Neuron (in vitro differentiated cells): ENCODE measurements around the gene RPSA.
A peak's percentile ranks its signal among the peaks of the same experiment; 100 is the strongest.

Experiments used
- H2AFZ ChIP-seq: one replicate; pipeline ENCODE4 v1.6.1; 2013; ENCODE audit warnings: low read depth, mild to moderate bottlenecking, inconsistent platforms, low read length, moderate library complexity
- H3K27me3 ChIP-seq: one replicate; pipeline ENCODE4 v1.6.1; 2013; ENCODE audit warnings: low read length; ENCODE audit not compliant: insufficient read depth
- H3K36me3 ChIP-seq: one replicate; pipeline ENCODE4 v1.6.1; 2013; ENCODE audit warnings: low read length; ENCODE audit not compliant: insufficient read depth
- H3K4me1 ChIP-seq: one replicate; pipeline ENCODE4 v1.6.1; 2013; ENCODE audit warnings: low read length; ENCODE audit not compliant: insufficient read depth
- H3K4me3 ChIP-seq: 2 replicates; pipeline ENCODE4 v1.5.1; 2013; ENCODE audit warnings: mild to moderate bottlenecking, low read length, moderate library complexity
- H3K9me3 ChIP-seq: one replicate; pipeline ENCODE4 v1.6.1; 2013; ENCODE audit warnings: low read length

The RPSA gene

GRCh38 chr3:39383045-39383880, 23.3 kb upstream of the RPSA start, which contains the start of gene SLC25A38:
Gene SLC25A38, plus strand, starts transcription at chr3:39383370. Its CDS starts 355 bp downstream, at chr3:39383725.
- Histone ChIP-seq H3K27me3 (no peaks in the 10 kb centered on the region), H3K4me1 (peaks cover 9% of the 10 kb centered on the region), H2AFZ (peak within 1 kb of the TSS; percentile 71), H3K36me3 (no peaks in the 10 kb centered on the region), H3K9me3 (no peaks in the 10 kb centered on the region), H3K4me3 (peak within 1 kb of the TSS; percentile 94)

GRCh38 chr3:39383881-39384664, 22.4 kb upstream of the RPSA start:
- Histone ChIP-seq H2AFZ (peak overlapping the region; percentile 71), H3K36me3 (no peaks in the 10 kb centered on the region), H3K4me3 (peak overlapping the region; percentile 94), H3K9me3 (no peaks in the 10 kb centered on the region), H3K27me3 (no peaks in the 10 kb centered on the region), H3K4me1 (peaks cover 9% of the 10 kb centered on the region)

GRCh38 chr3:39384665-39385000, 21.9 kb upstream of the RPSA start:
- Histone ChIP-seq H3K4me3 (peak overlapping the region; percentile 94), H3K9me3 (no peaks in the 10 kb centered on the region), H2AFZ (no peak overlapping the region), H3K27me3 (no peaks in the 10 kb centered on the region), H3K36me3 (peaks cover 4% of the 10 kb centered on the region), H3K4me1 (peaks cover 9% of the 10 kb centered on the region)

- no peaks in the 10 kb centered on the region for H3K27me3 ChIP-seq
Measured at GRCh38 chr3:39385456-39386090, 20.9 kb upstream of the RPSA start.

GRCh38 chr3:39386318-39386717, 20.2 kb upstream of the RPSA start:
- Histone ChIP-seq H3K9me3 (no peaks in the 10 kb centered on the region), H3K4me1 (peaks cover 9% of the 10 kb centered on the region), H2AFZ (no peak overlapping the region), H3K36me3 (peaks cover 20% of the 10 kb centered on the region), H3K4me3 (no peak overlapping the region), H3K27me3 (no peaks in the 10 kb centered on the region)

More at GRCh38 chr3:39385456-39386090, 20.9 kb upstream of the RPSA start:
- Histone ChIP-seq H2AFZ (no peak overlapping the region), H3K9me3 (no peaks in the 10 kb centered on the region), H3K36me3 (peaks cover 12% of the 10 kb centered on the region), H3K4me3 (no peak overlapping the region), H3K4me1 (peaks cover 9% of the 10 kb centered on the region)

GRCh38 chr3:39387411-39387975, 19.0 kb upstream of the RPSA start:
- H3K4me1 ChIP-seq, result peaks cover 9% of the 10 kb centered on the region

GRCh38 chr3:39388153-39388552, 18.4 kb upstream of the RPSA start:
- H3K4me3 ChIP-seq, result no peak overlapping the region
- no peaks in the 10 kb centered on the region for H3K9me3 ChIP-seq
- H2AFZ ChIP-seq, result no peak overlapping the region
- H3K4me1 ChIP-seq, result peaks cover 9% of the 10 kb centered on the region
- H3K36me3 ChIP-seq, result peaks cover 36% of the 10 kb centered on the region
- H3K27me3 ChIP-seq, result no peaks in the 10 kb centered on the region

More at GRCh38 chr3:39387411-39387975, 19.0 kb upstream of the RPSA start:
- Histone ChIP-seq H2AFZ (no peak overlapping the region), H3K27me3 (no peaks in the 10 kb centered on the region), H3K9me3 (no peaks in the 10 kb centered on the region), H3K36me3 (peaks cover 30% of the 10 kb centered on the region), H3K4me3 (no peak overlapping the region)

- no peak overlapping the region for H2AFZ ChIP-seq
- peaks cover 42% of the 10 kb centered on the region for H3K36me3 ChIP-seq
- H3K27me3 ChIP-seq, result no peaks in the 10 kb centered on the region
- H3K9me3 ChIP-seq, result no peaks in the 10 kb centered on the region
- no peak overlapping the region for H3K4me3 ChIP-seq
- H3K4me1 ChIP-seq, result peaks cover 9% of the 10 kb centered on the region
Measured at GRCh38 chr3:39388741-39389248, 17.7 kb upstream of the RPSA start.

GRCh38 chr3:39390181-39390580, 16.3 kb upstream of the RPSA start:
- no peak overlapping the region for H3K4me3 ChIP-seq
- no peaks in the 10 kb centered on the region for H3K27me3 ChIP-seq
- no peak overlapping the region for H2AFZ ChIP-seq
- H3K9me3 ChIP-seq, result no peaks in the 10 kb centered on the region
- peaks cover 4% of the 10 kb centered on the region for H3K4me1 ChIP-seq
- H3K36me3 ChIP-seq, result peaks cover 52% of the 10 kb centered on the region

- Histone ChIP-seq H3K27me3 (no peaks in the 10 kb centered on the region), H3K36me3 (peaks cover 50% of the 10 kb centered on the region)
Measured at GRCh38 chr3:39396690-39397089, 9.8 kb upstream of the RPSA start.

GRCh38 chr3:39398700-39399099, 7.8 kb upstream of the RPSA start:
- no peaks in the 10 kb centered on the region for H3K4me1 ChIP-seq
- H3K4me3 ChIP-seq, result no peak overlapping the region
- H3K9me3 ChIP-seq, result no peaks in the 10 kb centered on the region
- no peaks in the 10 kb centered on the region for H3K27me3 ChIP-seq
- peaks cover 32% of the 10 kb centered on the region for H3K36me3 ChIP-seq
- H2AFZ ChIP-seq, result no peak overlapping the region

More at GRCh38 chr3:39396690-39397089, 9.8 kb upstream of the RPSA start:
- H3K4me1 ChIP-seq, result no peaks in the 10 kb centered on the region
- no peaks in the 10 kb centered on the region for H3K9me3 ChIP-seq
- no peak overlapping the region for H3K4me3 ChIP-seq
- H2AFZ ChIP-seq, result no peak overlapping the region

GRCh38 chr3:39401983-39402382, 4.5 kb upstream of the RPSA start:
- Histone ChIP-seq H3K4me1 (no peaks in the 10 kb centered on the region), H2AFZ (no peak overlapping the region), H3K36me3 (peaks cover 9% of the 10 kb centered on the region), H3K27me3 (no peaks in the 10 kb centered on the region), H3K9me3 (no peaks in the 10 kb centered on the region), H3K4me3 (no peak overlapping the region)
